ES-I3 (cell line): Measurements from ENCODE around the gene WDHD1.
"Not testable (repeated sequence)": the region's sequence is repeated elsewhere in the genome, so short reads cannot be mapped to it uniquely, and the experiment has no call there.

ENCODE experiments used
- H3K36me3 ChIP-seq: 2 replicates; pipeline ENCODE4 v1.6.1; 2013; ENCODE audit warnings: mild to moderate bottlenecking, low read length, control low read depth, moderate library complexity; ENCODE audit not compliant: insufficient read depth
- H3K4me1 ChIP-seq: 2 replicates; pipeline ENCODE4 v1.6.1; 2013; ENCODE audit warnings: mild to moderate bottlenecking, control low read depth, low read length; ENCODE audit not compliant: insufficient read depth
- H3K9ac ChIP-seq: 2 replicates; pipeline ENCODE4 v1.6.1; 2013; ENCODE audit warnings: low read depth, mild to moderate bottlenecking, low read length, moderate library complexity
- H3K9me3 ChIP-seq: 2 replicates; pipeline ENCODE4 v1.6.1; 2013; ENCODE audit warnings: mild to moderate bottlenecking, low read length, moderate library complexity; ENCODE audit not compliant: control insufficient read depth, insufficient read depth

WDHD1 gene

GRCh38 chr14:54897809-54898555 lies 128.9 kb downstream of the WDHD1 start:
- H3K9me3 ChIP-seq, H3K9ac ChIP-seq, H3K36me3 ChIP-seq, H3K4me1 ChIP-seq: not testable (repeated sequence)

- Histone ChIP-seq H3K9ac (no peak overlapping the region), H3K4me1 (peaks cover 7% of the 10 kb centered on the region), H3K9me3 (no peaks in the 10 kb centered on the region; the same call in 1 of the 2 replicates), H3K36me3 (no peaks in the 10 kb centered on the region)
These were observed 131.2 kb downstream of the WDHD1 start for GRCh38 chr14:54895683-54896082.

- Histone ChIP-seq H3K9ac (no peak overlapping the region), H3K4me1 (peaks cover 7% of the 10 kb centered on the region), H3K36me3 (no peaks in the 10 kb centered on the region), H3K9me3 (no peaks in the 10 kb centered on the region; the same call in 1 of the 2 replicates)
These were observed 131.9 kb downstream of the WDHD1 start for GRCh38 chr14:54894995-54895394.

DNA sequence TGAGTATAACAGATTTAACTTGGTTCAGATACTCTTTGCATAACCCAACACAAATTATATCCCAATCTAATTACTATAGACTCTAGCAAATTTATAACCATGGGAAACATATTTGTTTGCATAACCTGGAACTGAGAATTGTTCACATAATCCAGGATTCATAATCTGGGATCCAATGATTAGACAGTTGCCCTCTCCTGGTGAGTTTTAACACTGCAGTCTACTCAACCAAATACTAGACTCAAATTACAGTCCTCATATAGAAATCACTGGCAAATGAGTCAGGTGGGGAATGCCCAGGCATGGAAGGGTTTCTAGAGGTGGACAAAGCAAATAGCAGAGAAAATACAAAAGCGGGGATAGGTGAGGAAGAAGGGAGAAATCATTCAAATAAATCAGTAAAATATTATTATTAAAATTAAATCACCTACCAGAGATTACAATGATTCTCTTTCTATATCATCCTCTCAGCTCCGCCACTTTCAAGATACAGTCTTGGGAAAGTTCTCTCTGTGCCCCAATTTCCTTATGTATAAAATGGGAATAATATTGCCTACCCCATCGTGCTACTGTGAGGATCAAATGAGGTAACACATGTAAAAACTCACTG lies 133.6 kb downstream of the WDHD1 start:
- H3K4me1 ChIP-seq, result peaks cover 8% of the 10 kb centered on the region
- no peak overlapping the region for H3K9ac ChIP-seq
- H3K9me3 ChIP-seq, result no peaks in the 10 kb centered on the region; the same call in 1 of the 2 replicates
- no peaks in the 10 kb centered on the region for H3K36me3 ChIP-seq

DNA sequence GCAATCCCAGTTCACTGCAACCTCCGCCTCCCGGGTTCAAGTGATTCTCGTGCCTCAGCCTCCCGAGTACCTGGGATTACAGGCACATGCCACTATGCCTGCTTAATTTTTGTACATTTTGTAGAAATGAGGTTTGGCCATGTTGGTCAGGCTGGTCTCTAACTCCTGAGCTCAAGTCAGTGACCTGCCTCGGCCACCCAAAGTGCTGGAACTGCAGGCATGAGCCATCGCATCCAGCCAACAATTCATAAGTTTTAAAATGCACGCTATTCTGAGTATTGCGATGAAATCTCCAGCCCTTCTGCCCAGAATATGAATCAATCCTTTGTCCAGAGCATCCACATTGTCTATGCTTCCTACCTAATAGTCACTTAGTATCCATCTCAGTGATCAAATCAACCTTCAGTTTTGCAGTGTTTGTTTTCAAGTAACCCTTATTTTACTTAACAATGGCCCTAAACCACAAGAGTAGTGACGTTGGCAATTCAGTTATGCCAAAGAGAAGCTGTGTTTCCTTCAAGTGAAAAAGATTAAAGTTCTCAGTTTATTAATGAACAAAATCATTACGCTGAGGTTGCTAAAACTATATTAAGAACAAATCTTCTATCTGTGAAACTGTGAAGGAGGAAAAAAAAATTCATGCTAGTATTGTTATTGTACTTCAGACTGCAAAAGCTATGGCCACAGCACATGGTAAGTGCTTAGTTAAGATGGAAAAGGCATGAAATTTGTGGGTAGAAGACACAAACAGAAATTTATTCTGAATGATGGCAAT lies 135.2 kb downstream of the WDHD1 start:
- Histone ChIP-seq H3K9ac (no peak overlapping the region), H3K36me3 (no peaks in the 10 kb centered on the region), H3K9me3 (no peaks in the 10 kb centered on the region; the same call in 1 of the 2 replicates), H3K4me1 (peaks cover 13% of the 10 kb centered on the region)

GRCh38 chr14:54890788-54891187 lies 136.1 kb downstream of the WDHD1 start:
- no peaks in the 10 kb centered on the region for H3K36me3 ChIP-seq
- H3K4me1 ChIP-seq, result peaks cover 13% of the 10 kb centered on the region
- no peak overlapping the region for H3K9ac ChIP-seq
- no peaks in the 10 kb centered on the region; the same call in 1 of the 2 replicates for H3K9me3 ChIP-seq

DNA sequence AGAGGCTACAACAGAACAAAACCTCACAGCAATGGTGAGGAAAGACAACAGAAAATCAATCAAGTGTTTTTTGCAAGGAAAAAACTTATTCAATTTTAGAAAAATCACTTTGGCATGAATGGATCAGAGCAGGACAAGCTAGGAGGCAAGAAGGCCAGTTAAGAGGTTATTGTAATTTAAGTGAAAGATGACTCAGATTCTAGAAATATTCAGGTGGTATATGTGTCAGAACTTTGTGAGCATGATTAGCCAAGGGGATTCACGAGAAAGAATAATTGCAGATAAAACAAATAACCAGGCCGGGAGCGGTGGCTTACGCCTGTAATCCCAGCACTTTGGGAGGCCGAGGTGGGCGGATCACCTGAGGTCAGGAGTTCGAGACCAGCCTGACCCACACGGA lies 137.0 kb downstream of the WDHD1 start:
- Histone ChIP-seq H3K9me3 (no peaks in the 10 kb centered on the region; the same call in 1 of the 2 replicates), H3K9ac (no peak overlapping the region), H3K4me1 (peaks cover 13% of the 10 kb centered on the region), H3K36me3 (no peaks in the 10 kb centered on the region)
